Lower lobe of right lung (tissue), 2 donors: ENCODE measurements around the gene PPP1R36. TPM values are rescaled to one million over a fixed set of nuclear protein-coding genes. Genes with fewer than 3 reads are reported as not detected.
"Not testable (repeated sequence)": the region's sequence is repeated elsewhere in the genome, so short reads cannot be mapped to it uniquely, and the experiment has no call there.

ENCODE experiments used
- ATAC-seq, 2 donors: fragments of 200-7000 bp; cut with Tn5 transposase; one replicate each; pipeline ENCODE4 v1.9.1; 2020 to 2022; ENCODE audit warnings: mild to moderate bottlenecking in 2 of 2, moderate library complexity in 2 of 2
- DNase-seq: peaks from one replicate; pipeline ENCODE4 v3.0.0-alpha.2; 2020
- H3K27ac ChIP-seq: fragments of 200-600 bp; one replicate; pipeline ENCODE4 v1.8.0; 2022
- H3K27me3 ChIP-seq: fragments of 200-600 bp; one replicate; pipeline ENCODE4 v1.8.0; 2022; ENCODE audit warnings: low read depth
- H3K36me3 ChIP-seq: fragments of 200-600 bp; one replicate; pipeline ENCODE4 v1.8.0; 2022; ENCODE audit warnings: mild to moderate bottlenecking
- H3K4me1 ChIP-seq: fragments of 200-600 bp; one replicate; pipeline ENCODE4 v1.8.0; 2022
- H3K4me3 ChIP-seq: fragments of 200-600 bp; one replicate; pipeline ENCODE4 v1.8.0; 2022; ENCODE audit warnings: mild to moderate bottlenecking
- H3K9me3 ChIP-seq: fragments of 200-600 bp; one replicate; pipeline ENCODE4 v1.8.0; 2022
- CTCF ChIP-seq: fragments of 200-600 bp; IDR thresholded peaks from one replicate; pipeline ENCODE4 v1.8.0; 2022; ENCODE audit warnings: antibody characterized with exemption, mild to moderate bottlenecking
- intact Hi-C: fragments of 100-400 bp; cut with DNase I; formaldehyde crosslinking; loops from one replicate; pipeline ENCODE4 v1.11.0; 2022
- total RNA-seq: library from RNA; stranded (reverse); fragmentation: NEBNext Ultra II Directional; extraction: Animal tissue kit (Norgen Biotek cat#: 25700); gene quantifications from one replicate; pipeline ENCODE4 v1.2.1, GENCODE V29; 2021
- donor health status: DM: no; HTN: yes; CAD: no; lungs with severe emphysema.

Gene PPP1R36
- total RNA-seq, 1 donor from 2014 or later, result 0.97 TPM

GRCh38 chr14:64515053-64515452, 34.7 kb upstream of the PPP1R36 start:
- ATAC-seq (peak in 1 of 2 donors; percentile 64), DNase-seq (no peak)
- no peaks in the 10 kb centered on the region for H3K36me3 ChIP-seq
- no peaks in the 10 kb centered on the region for H3K27me3 ChIP-seq
- H3K9me3 ChIP-seq, result no peaks in the 10 kb centered on the region
- H3K27ac ChIP-seq, result no peak overlapping the region
- no peak overlapping the region for H3K4me3 ChIP-seq
- intact Hi-C loops, result no loop called here
- peaks cover 49% of the 10 kb centered on the region for H3K4me1 ChIP-seq
- no peak for TF ChIP-seq CTCF

- H3K4me3 ChIP-seq, result no peak overlapping the region
- H3K36me3 ChIP-seq, result peaks cover 6% of the 10 kb centered on the region
- no peaks in the 10 kb centered on the region for H3K27me3 ChIP-seq
- H3K4me1 ChIP-seq, result peaks cover 30% of the 10 kb centered on the region
- no peak for ATAC-seq
- H3K27ac ChIP-seq, result no peak overlapping the region
- no peak for DNase-seq
- intact Hi-C loops, result no loop called here
- no peak for TF ChIP-seq CTCF
- no peaks in the 10 kb centered on the region for H3K9me3 ChIP-seq
Observed at GRCh38 chr14:64516969-64517368, 32.8 kb upstream of the PPP1R36 start.

GRCh38 chr14:64517667-64518066, 32.1 kb upstream of the PPP1R36 start:
- H3K9me3 ChIP-seq, DNase-seq, intact Hi-C loops, ATAC-seq, H3K27me3 ChIP-seq, H3K27ac ChIP-seq, H3K4me3 ChIP-seq: not testable (repeated sequence)
- H3K4me1 ChIP-seq, result peaks cover 26% of the 10 kb centered on the region
- H3K36me3 ChIP-seq, result peaks cover 13% of the 10 kb centered on the region

- Histone ChIP-seq H3K27ac (no peak overlapping the region), H3K4me3 (no peak overlapping the region), H3K27me3 (no peaks in the 10 kb centered on the region), H3K4me1 (peaks cover 23% of the 10 kb centered on the region), H3K36me3 (peaks cover 19% of the 10 kb centered on the region), H3K9me3 (no peaks in the 10 kb centered on the region)
- no peak for TF ChIP-seq CTCF
- DNase-seq (no peak), ATAC-seq (no peak)
- intact Hi-C loops, result no loop called here
Observed at GRCh38 chr14:64518229-64518628, 31.5 kb upstream of the PPP1R36 start.

- Histone ChIP-seq H3K4me1 (peaks cover 9% of the 10 kb centered on the region), H3K9me3 (no peaks in the 10 kb centered on the region), H3K4me3 (no peak overlapping the region), H3K27ac (no peak overlapping the region), H3K27me3 (no peaks in the 10 kb centered on the region), H3K36me3 (peaks cover 21% of the 10 kb centered on the region)
- DNase-seq (peak; percentile 62), ATAC-seq (peak in 1 of 2 donors; percentile 72)
- TF ChIP-seq CTCF, result no peak
- intact Hi-C loops, result no loop called here
Observed at GRCh38 chr14:64520699-64521098, 29.1 kb upstream of the PPP1R36 start.

GRCh38 chr14:64522591-64523355, 27.0 kb upstream of the PPP1R36 start:
- Histone ChIP-seq H3K36me3 (peaks cover 21% of the 10 kb centered on the region), H3K27me3 (no peaks in the 10 kb centered on the region)
- intact Hi-C loops, result no loop called here

More at GRCh38 chr14:64522591-64523355, 27.0 kb upstream of the PPP1R36 start:
- Histone ChIP-seq H3K4me1 (no peaks in the 10 kb centered on the region), H3K27ac (no peak overlapping the region), H3K9me3 (no peaks in the 10 kb centered on the region), H3K4me3 (no peak overlapping the region)
- ATAC-seq (no peak), DNase-seq (no peak)
- TF ChIP-seq CTCF, result no peak
